Measurements from ENCODE around the gene CCDC170.

The CCDC170 gene

DNA sequence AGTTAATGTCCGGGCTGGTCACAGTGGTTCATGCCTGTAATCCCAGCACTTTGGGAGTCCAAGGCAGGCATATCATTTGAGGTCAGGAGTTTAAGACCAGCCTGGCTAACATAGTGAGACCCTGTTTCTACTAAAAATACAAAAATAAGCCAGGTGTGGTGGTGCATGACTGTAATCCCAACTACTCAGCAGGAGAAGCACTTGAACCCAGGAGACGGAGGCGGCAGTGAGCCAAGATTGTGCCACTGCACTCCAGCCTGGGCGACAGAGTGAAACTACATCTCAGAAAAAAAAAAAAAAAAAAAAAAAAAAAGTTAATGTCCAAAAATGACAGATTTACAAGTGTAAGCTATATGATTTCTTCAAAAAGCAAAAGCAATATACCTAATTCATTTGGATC lies 124.9 kb downstream of the CCDC170 start:
- DNase-seq (ENCODE audit: low spot score), result no peak

GRCh38 chr6:151620179-151620578 lies 126.4 kb downstream of the CCDC170 start:
- DNase-seq (ENCODE audit: low spot score), result no peak

- no peak for DNase-seq (ENCODE audit: low spot score)
Measured at GRCh38 chr6:151624071-151624470, 130.3 kb downstream of the CCDC170 start.

- no peak for DNase-seq (ENCODE audit: low spot score)
Measured at GRCh38 chr6:151624481-151624880, 130.7 kb downstream of the CCDC170 start.

DNA sequence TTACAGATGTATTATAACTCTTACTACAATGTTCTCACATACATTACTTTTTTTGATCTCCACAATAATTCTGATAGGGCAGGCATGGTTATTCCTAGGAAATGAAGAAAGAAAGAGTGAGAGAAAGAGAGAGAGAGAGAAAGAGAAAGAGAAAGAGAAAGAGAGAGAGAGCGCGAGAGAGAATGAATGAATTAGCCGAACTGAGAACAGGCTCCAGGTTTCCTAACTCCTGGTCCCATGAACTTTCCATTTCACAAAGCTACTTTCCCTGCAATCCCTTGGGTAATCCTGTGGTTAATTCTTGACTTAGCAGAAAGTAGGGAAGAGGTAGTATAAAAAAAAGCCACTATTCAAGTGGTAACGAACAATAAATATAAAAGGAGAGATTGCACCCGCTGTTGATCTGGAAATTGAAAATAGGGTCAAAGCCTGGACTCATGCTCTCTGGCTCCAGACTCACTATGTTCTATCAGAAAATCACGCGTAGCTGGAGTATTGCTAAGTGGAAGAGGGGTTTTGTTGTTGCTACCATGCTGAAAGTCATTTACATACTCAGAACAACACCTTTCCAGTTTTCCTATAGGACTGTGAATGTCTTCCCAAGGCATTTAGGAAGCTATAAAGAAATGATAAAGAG lies 131.2 kb downstream of the CCDC170 start:
- DNase-seq (ENCODE audit: low spot score), result no peak

GRCh38 chr6:151627689-151628444 lies 134.1 kb downstream of the CCDC170 start:
- DNase-seq (ENCODE audit: low spot score), result no peak

GRCh38 chr6:151629791-151630190 lies 136.0 kb downstream of the CCDC170 start:
- DNase-seq (ENCODE audit: low spot score), result no peak

DNA sequence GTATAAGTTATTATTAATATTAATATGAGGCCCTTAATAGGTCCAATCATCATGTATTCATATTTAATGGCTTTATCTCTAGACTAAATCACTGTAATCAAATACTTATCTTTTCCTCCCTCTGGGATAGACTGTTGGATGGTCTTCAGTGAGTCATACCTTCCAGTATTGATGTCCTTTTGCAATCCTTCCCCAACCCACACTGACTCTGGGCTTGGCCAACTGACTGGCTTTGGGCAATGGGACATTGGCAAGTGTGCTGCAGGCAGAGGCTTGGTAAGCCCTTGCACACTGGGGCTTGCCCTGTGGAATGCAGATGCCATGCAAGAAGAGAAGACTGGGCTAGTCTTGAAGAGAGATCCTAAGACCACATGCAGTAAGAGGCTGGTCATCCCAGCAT lies 136.6 kb downstream of the CCDC170 start:
- no peak for DNase-seq (ENCODE audit: low spot score)

DNA sequence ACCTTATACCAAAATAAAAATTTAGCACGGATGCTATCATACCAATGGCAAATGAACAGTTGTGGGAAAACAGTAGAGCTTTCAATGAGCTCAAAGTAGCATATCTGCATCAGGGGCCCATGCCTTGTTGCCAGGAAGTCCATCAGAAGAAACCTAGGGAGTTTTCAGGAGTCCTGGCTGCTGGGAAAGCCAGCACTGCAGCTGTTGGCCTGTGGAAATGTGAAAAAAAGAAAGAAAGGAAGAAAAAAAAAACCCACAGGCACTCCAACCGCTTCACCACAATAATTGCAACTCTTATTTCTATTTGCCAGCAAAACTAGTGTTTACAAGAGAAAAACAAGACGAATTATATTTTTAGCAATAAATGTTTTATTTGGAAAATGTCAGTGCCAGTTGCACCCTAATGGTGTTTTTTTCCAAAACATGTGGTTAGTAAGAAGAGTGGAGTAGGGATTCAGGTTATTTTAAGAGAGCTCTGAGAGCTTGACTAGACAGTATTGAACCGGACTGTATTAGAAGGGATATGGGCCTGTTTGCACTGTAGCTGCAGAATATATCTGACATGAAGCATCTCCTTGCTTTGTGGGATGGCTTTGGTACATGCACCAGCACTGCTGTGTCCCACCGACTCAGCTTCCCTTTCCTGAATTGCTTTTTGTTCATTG lies 137.3 kb downstream of the CCDC170 start:
- DNase-seq (ENCODE audit: low spot score), result no peak

GRCh38 chr6:151632415-151632987 lies 138.7 kb downstream of the CCDC170 start:
- DNase-seq (ENCODE audit: low spot score), result no peak

DNA sequence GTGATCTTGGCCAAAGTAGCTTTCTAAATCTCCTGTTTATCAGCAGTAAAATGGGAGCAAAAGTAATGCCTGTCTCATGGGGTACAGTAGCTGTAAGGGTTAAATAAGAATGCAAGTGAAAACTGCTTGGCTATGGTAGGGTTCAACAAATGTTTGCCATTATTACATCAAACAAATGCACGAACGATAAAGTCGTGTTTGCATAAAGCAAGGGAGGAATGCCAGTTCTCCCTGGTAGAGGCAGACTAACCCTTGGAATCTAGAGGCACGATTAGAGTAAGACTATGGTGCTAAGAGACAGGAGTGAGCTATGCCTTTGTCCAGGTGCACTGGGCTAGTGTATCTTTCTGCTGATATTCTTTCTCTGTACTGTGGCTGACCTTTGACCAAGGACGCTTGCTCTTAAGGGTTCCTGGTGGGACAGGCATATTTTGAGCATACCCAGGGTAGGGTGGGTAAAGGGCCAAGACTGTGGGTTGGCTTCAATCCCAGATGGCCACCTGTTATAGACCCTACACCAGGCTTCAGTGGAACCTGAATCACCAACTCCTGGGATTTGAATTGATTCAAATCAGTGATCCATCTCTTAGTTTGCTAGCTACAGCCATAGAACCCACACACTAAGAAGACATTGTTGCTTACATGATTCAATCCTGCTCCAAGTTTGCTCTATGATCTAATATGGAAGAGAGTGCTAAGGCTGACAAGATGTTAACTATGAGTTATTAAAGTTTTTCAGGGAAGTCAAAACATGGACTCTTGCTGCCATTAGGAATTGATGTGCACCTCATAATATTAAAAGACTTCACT lies 139.9 kb downstream of the CCDC170 start:
- DNase-seq (ENCODE audit: low spot score), result no peak

DNA sequence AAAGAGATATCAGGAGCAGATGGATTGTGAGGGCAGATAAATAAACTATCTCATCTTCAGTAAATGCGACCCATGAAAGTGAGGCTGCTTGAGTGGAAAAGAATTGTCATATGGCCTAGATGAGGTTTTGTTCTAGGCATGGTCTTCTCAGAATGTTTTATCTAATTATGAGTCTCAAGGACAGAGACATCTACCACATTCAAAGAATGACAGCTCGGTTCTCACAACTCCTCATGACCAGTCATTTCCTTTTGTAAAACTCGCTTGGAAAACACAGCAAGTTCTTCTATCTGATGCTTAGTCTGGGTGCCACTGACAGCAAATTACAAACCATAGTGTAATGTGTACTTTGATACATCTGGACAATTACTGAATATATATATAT lies 140.5 kb downstream of the CCDC170 start:
- DNase-seq (ENCODE audit: low spot score), result no peak

- no peak for DNase-seq (ENCODE audit: low spot score)
Measured at GRCh38 chr6:151635741-151636140, 141.9 kb downstream of the CCDC170 start.

- DNase-seq (ENCODE audit: low spot score), result no peak
Measured at GRCh38 chr6:151637814-151638213, 144.0 kb downstream of the CCDC170 start.

- DNase-seq (ENCODE audit: low spot score), result no peak
Measured at GRCh38 chr6:151639750-151640149, 145.9 kb downstream of the CCDC170 start.

DNA sequence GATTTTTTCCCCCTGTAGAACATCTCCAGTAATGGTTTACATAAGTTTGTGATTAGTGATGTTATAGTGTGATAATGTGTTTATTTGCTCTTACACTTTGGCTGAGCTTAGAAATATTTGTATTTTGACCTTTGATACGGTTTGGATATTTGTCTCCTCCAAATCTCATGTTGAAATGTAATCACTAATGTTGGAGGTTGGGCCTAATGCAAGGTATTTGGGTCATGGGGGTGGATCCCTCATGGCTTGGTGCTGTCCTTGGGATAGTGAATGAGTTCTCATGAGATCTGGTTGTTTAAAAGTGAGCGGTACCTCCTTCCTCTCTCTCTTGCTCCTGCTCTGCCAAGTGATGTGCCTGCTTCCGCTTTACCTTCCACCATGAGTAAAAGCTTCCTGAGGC lies 147.2 kb downstream of the CCDC170 start:
- DNase-seq (ENCODE audit: low spot score), result no peak

DNA sequence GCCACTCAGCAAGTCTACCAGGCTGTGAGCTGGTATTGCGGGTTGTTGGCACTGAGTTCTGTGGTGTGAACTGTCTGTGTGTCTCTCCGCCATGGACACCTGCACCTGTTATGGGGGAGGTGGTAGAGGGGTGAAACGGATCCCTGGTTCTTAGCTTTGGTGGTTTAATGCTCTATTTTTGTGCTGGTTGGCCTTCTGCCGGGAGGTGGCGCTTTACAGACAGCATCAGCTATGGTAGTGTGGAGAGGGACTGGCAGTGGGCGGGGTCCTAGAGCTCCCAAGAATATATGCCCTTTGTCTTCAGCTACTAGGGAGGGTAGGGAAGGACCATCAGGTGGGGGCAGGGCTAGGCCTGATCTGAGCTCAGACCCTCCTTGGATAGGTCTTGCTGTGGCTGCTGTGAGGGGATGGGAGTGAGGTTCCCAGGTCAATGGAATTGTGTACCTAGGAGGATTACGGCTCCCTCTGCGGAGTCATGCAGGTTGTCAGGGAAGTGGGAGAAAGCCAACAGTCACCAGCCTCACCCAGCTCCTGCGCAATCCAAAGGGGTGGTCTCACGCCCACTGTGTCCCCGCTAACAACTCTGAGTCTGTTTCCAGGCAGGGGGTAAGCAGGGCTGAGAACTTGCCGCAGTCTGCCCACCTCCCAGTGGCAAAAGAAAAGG lies 154.3 kb downstream of the CCDC170 start:
- no peak for DNase-seq (ENCODE audit: low spot score)

DNA sequence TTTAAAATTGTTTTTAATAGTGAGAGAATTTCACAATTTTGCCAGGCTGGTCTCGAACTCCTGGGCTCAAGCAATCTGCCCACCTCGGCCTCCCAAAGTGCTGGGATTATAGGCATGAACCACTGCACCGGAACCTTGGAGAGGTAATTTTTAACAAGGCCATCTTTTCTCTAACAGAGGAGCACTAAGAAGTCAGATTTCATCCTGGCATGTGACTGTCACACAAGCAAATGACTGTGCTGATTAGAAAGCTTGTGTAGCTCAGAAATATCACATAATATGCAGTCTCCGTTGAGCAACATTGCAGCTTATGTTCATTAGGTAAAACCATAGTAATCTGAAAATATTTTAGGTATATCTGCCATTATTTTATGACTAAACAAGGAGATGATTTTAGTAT lies 156.0 kb downstream of the CCDC170 start:
- no peak for DNase-seq (ENCODE audit: low spot score)

GRCh38 chr6:151651639-151652038 lies 157.8 kb downstream of the CCDC170 start:
- DNase-seq (ENCODE audit: low spot score), result no peak

DNA sequence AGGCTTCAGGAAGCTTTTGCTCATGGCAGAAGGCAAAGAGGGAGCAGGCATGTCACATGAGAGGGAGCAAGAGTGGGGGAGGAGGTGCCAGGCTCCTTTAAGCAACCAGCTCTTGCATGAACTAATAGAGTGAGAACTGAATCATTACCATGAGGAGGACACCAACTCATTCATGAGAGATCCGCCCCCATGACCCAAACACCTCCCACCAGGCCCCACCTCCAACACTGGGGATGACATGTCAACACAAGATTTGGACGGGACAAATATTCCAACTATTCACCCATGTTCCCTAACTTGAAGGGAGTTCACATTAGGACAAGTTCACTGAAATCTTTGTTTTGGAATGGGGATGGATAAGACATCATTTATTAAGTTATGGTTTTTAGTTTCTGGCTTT lies 158.5 kb downstream of the CCDC170 start:
- no peak for DNase-seq (ENCODE audit: low spot score)

DNA sequence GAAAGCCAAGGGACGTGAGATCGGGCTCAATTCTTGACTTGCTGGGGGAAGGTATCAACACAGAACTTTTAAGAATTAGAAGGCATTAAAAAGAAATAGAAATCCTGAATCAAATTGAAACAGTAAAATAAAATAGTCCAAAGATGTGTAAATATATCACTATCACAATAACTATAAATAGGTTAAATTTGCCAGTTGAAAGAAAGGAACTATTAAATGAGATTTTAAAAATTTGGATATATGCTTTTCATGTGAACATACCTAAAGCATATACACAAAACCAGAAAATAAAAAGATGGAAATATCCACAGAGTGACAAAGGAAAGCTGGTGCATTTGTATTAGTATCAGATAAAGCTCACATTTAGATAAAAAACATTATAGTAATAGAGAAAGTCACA lies 161.3 kb downstream of the CCDC170 start:
- DNase-seq (ENCODE audit: low spot score), result no peak

DNA sequence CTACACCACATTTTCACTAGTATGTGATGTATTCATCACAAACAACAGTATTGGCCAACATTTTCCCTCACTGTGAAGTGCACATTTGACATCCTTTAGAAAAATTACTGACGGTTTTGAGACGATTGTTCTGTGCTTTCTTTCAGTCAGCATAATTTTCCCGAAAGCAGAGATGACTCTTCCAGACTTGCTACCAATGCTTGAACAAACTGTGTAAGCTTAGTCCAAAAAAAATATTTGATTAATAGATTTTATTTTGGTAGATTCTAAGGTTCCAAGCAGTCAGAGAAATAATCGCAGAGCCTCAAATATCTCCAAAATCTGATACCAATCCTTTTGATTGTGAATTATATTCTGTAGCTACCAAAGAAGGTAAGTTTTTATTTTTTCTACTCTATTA lies 162.6 kb downstream of the CCDC170 start:
- no peak for DNase-seq (ENCODE audit: low spot score)

Data from AG20443 (cell line).